ENCODE results near the gene NCKAP5. TPM values are rescaled to one million over a fixed set of nuclear protein-coding genes. Genes with fewer than 3 reads are reported as not detected.

The NCKAP5 gene
- total and polyA plus RNA-seq, 4 donors: 0.57 to 2.8 (median 2.4) TPM

GRCh38 chr2:133484106-133484505 is 84.2 kb downstream of the NCKAP5 start (continued):
- no peak for TF ChIP-seq REST (IDR thresholded peaks at IDR 0.05)
- TF ChIP-seq HNF4G (IDR thresholded peaks at IDR 0.05): no peak
- TF ChIP-seq GABPA (IDR thresholded peaks at IDR 0.05 in 1 of 2, conservative IDR thresholded peaks at IDR 0.05 in 1 of 2): no peak

- no peaks in the 10 kb centered on the region for H3K27me3 ChIP-seq (ENCODE audit: control insufficient read depth in 4 of 4, insufficient read depth in 4 of 4, low read length in 3 of 4)
- TF ChIP-seq GABPA (IDR thresholded peaks at IDR 0.05 in 1 of 2, conservative IDR thresholded peaks at IDR 0.05 in 1 of 2): no peak
- TF ChIP-seq SP1 (IDR thresholded peaks at IDR 0.05): no peak
- TF ChIP-seq RXRA (IDR thresholded peaks at IDR 0.05): no peak
- TF ChIP-seq JUND (IDR thresholded peaks at IDR 0.05): no peak
- no peak for TF ChIP-seq FOXA1 (IDR thresholded peaks at IDR 0.05)
- no peak for TF ChIP-seq CTCF (IDR thresholded peaks at IDR 0.05; ENCODE audit: low read depth, low read length, missing input control)
- no peak for TF ChIP-seq HNF4G (IDR thresholded peaks at IDR 0.05)
- TF ChIP-seq TAF1 (conservative IDR thresholded peaks at IDR 0.05): no peak
- TF ChIP-seq YY1 (IDR thresholded peaks at IDR 0.05): no peak
- peaks cover 0 to 7% (median 2%) of the 10 kb centered on the region in 4 donors for H3K4me1 ChIP-seq (ENCODE audit: control insufficient read depth in 4 of 4, insufficient read depth in 4 of 4, low read length in 3 of 4)
- H3K9me3 ChIP-seq (ENCODE audit: control insufficient read depth in 4 of 4, low read length in 3 of 4): no peaks in the 10 kb centered on the region
- no peak for DNase-seq (ENCODE audit: low spot score)
- H3K4me3 ChIP-seq (ENCODE audit: low read depth in 1 of 3, low read length in 3 of 3): no peak overlapping the region
- H3K36me3 ChIP-seq (ENCODE audit: control insufficient read depth in 4 of 4, insufficient read depth in 3 of 4, low read depth in 1 of 4, low read length in 3 of 4): no peaks in the 10 kb centered on the region
- H3K9ac ChIP-seq (ENCODE audit: low read depth in 1 of 2, low read length in 2 of 2): no peak overlapping the region
- H3K27ac ChIP-seq (ENCODE audit: low read depth in 1 of 2, low read length in 2 of 2): no peak overlapping the region
Measured at GRCh38 chr2:133483181-133483580, 85.1 kb downstream of the NCKAP5 start.

DNA sequence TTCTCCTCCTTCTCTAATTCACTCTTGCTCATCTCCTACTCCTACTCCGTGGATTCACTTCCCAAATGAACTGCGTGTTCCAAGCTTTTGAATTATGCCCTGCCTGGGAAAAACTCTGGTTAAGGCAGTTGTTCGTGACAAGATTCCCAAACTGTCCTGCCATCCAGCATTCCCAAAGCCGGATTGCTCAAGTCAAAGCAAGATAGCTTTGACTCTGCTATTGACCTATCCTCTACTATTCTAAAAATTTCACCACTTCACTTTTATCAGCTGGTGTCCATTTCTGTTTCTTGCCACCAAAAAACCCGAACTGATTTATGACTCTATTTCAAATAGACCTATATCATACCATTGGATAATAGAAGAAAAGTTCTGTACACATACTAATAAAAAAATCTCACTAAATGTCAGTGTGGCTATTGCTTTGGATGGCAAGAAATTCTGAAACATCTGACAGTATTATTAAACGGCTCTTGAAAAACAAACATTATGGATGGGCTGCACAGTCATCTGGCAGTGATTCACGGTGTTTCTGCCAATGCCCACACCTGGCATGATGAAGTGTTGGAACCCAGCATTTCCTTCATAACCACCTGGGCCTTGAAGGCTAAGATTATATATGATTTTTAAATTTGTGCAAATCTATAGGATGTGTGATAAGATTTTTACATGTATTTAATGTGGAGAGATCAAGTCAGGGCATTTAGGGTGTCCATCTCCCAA is 87.4 kb downstream of the NCKAP5 start:
- H3K4me3 ChIP-seq (ENCODE audit: low read depth in 1 of 3, low read length in 3 of 3): no peak overlapping the region
- TF ChIP-seq ATF3 (IDR thresholded peaks at IDR 0.05) (no peak), FOXA2 (IDR thresholded peaks at IDR 0.05) (no peak), TAF1 (conservative IDR thresholded peaks at IDR 0.05) (no peak), REST (IDR thresholded peaks at IDR 0.05) (no peak), RAD21 (IDR thresholded peaks at IDR 0.05) (no peak), JUND (IDR thresholded peaks at IDR 0.05) (no peak), EGR1 (IDR thresholded peaks at IDR 0.05; ENCODE audit: low read depth in 2 of 2) (no peak), RXRA (IDR thresholded peaks at IDR 0.05) (no peak), GABPA (IDR thresholded peaks at IDR 0.05 in 1 of 2, conservative IDR thresholded peaks at IDR 0.05 in 1 of 2) (no peak), FOXA1 (IDR thresholded peaks at IDR 0.05) (no peak), CTCF (IDR thresholded peaks at IDR 0.05; ENCODE audit: low read depth, low read length, missing input control) (no peak)

More for the DNA sequence above, 87.4 kb downstream of the NCKAP5 start:
- Histone ChIP-seq H3K4me1 (ENCODE audit: control insufficient read depth in 4 of 4, insufficient read depth in 4 of 4, low read length in 3 of 4) (peaks cover 0 to 4% (median 2%) of the 10 kb centered on the region in 4 donors), H3K36me3 (ENCODE audit: control insufficient read depth in 4 of 4, insufficient read depth in 3 of 4, low read depth in 1 of 4, low read length in 3 of 4) (no peaks in the 10 kb centered on the region), H3K27me3 (ENCODE audit: control insufficient read depth in 4 of 4, insufficient read depth in 4 of 4, low read length in 3 of 4) (no peaks in the 10 kb centered on the region), H3K9ac (ENCODE audit: low read depth in 1 of 2, low read length in 2 of 2) (no peak overlapping the region), H3K27ac (ENCODE audit: low read depth in 1 of 2, low read length in 2 of 2) (no peak overlapping the region), H3K9me3 (ENCODE audit: control insufficient read depth in 4 of 4, low read length in 3 of 4) (no peaks in the 10 kb centered on the region)
- 54% methylated on average over 7 of the region's 7 CpGs for WGBS
- no peak for DNase-seq (ENCODE audit: low spot score)
